NCI-H1930 (cell line): Measurements from ENCODE around the gene ACO2.
"Not testable (repeated sequence)": the region's sequence is repeated elsewhere in the genome, so short reads cannot be mapped to it uniquely, and the experiment has no call there.

Experiments used
- DNase-seq, 2 experiments: peaks; one replicate each; lab custom pipeline; 2025; lab: John Stamatoyannopoulos, UW

Gene ACO2

GRCh38 chr22:41468381-41469217 lies at the start of gene ACO2, which contains the start of gene PHF5A:
TSS of gene ACO2 (plus strand) at chr22:41469117. CDS start at chr22:41469147, 30 bp downstream.
TSS of gene PHF5A (minus strand) at chr22:41468692. CDS start at chr22:41468653, 39 bp downstream.
- peak; percentile 94 to 99 for DNase-seq

DNA sequence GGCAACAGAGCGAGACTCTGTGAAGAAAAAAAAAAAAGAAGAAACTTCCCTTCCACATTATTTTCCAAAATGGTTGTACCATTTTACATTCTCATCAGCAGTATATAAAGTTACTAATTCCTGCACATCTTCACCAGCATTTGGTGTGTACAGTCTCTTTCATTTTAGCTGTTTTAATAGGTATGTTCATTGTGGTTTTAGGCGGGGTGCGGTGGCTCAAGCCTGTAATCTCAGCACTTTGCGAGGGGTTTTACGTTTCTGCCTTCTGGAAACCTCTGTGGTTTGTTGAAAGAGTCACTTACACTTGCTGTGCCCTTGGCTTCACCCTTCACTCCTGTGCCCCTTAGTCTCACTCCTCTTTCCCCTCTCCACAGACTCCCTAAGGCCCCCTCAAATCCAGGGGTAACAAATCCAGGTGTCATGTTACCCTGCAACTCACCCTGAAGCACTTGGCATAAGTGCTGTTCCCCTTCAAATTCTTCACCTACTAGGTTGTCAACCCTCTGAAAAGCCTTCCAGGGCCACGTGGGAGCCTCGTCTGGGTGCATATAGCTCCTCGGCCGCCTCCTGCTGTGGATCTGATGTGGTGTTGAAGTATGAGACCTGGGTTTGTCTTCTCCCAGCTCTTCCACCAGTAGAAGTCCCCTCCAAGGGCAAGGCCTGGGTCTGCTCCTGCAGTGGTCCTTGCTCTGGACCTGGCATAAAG lies 43.1 kb upstream of the ACO2 start:
- no peak for DNase-seq

DNA sequence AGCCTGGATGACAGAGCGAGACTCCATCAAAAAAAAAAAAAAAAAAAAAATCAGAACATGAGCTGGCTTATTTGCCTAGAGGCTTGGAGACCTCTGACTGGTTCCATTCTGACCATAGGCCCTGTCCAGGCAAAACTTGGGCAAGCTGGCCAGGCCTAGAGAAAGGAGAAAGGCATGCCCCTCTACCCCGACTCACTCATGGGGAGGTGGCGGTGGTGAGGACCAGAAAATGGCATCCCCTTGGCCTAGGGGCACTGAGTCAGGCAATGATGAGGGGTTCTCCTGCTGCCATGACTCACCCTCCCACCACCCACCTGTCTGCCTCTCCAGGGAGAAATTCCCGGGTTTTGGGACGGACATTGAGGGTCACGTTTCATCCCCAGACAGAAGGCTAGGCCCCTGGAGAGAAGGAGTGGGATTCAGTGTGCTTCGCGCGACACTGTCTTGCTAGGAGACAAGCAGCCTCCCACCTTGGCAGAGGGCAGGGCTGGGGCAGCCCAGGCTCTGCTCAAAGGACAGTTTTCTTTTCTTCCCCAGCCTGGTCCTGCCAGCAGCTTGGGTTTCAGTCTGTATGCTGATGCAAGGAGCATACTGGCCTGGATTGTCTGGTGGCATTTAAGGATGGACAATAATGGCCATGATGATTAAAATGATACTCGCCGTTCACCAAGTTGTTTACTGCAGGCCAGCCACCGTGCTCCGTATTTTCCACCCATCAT lies 39.5 kb upstream of the ACO2 start:
- no peak for DNase-seq

DNA sequence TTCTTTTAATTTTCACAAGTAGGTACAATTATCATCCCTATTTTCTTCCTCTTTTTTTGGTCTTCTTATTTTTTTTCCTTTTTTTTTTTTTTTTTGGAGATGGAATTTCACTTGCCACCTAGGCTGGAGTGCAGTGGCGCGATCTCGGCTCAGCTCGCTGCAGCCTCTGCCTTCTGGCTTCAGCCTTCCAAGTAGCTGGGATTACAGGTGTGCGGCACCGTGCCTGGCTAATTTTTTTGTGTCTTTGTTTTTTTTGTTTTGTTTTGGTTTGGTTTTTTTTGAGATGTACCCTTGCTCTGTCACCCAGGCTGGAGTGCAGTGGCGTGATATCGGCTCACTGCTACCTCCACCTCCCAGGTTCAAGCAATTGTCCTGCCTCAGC lies 39.0 kb upstream of the ACO2 start:
- no peak for DNase-seq

- DNase-seq, result no peak
These were observed 37.3 kb upstream of the ACO2 start for GRCh38 chr22:41431656-41432055.

- DNase-seq, result not testable (repeated sequence)
These were observed 35.4 kb upstream of the ACO2 start for GRCh38 chr22:41433480-41433879.

GRCh38 chr22:41434361-41435003 lies 34.4 kb upstream of the ACO2 start:
- not testable (repeated sequence) for DNase-seq

DNA sequence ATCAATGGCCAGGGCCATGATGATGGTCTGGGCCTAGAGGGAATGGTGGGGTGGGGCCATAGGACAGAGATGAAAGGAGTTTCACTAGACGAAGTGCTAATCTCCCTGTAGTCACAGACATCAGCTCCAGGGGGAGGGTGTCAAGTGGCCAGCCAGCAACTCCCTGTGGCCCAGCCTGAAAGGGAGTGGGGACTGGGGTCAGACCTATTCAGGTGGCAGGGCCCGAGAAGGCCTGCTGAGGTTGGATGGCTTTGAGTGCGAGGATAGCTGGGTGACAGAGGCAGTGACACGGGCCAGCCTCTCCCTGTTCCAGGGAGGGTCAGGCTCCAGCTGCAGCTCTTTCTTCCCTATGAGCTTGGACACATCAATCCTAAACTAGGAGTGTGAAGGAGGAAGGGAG lies 33.4 kb upstream of the ACO2 start:
- no peak for DNase-seq

- no peak for DNase-seq
These were observed 32.4 kb upstream of the ACO2 start for GRCh38 chr22:41436322-41437113.

DNA sequence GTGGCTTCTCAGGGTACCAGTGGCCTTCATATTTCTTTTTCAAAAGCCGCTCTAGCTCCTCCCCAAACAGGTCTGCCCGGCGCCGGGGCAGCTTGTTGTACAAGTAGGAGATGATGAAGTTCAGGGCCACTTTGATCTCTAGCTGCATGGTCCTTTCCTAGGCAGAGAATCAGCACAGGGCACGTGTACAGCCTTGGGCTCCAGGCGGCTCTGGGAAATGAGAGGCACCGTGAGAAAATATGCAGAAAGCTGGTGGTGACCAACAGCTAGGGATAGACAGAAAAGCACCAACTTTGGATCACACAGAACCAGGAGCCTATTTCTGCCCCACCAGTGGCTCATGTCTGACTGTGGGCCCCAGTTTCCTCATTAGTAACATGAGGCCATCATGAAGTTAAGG lies 31.7 kb upstream of the ACO2 start:
- no peak for DNase-seq

GRCh38 chr22:41440511-41440910 lies 28.4 kb upstream of the ACO2 start:
- not testable (repeated sequence) for DNase-seq

DNA sequence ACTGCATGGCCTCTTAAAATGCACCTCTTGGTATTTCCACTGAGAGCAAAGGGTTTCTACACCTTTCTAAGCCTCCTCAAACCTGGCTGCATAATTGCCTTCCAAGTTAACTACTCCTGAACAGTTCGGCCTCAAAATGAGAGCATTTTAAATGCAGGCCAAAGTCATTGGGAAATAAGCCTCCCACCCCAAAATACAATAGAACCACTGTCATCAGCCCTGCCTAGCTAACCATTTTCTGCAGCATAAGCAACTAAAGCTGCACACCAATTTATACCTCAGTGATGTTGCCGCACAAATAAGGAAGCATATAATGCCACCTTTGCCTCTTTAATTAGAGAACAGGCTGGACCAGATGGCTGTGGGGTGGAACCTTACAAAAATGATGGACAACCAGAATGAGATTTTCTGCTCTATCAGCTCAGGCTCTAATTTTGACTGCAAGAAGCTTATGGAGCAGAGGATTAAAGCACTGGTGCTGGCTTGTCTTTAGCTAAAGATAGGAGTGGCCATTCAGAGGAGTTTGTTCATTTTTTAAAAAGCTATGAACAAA lies 26.6 kb upstream of the ACO2 start:
- no peak for DNase-seq

DNA sequence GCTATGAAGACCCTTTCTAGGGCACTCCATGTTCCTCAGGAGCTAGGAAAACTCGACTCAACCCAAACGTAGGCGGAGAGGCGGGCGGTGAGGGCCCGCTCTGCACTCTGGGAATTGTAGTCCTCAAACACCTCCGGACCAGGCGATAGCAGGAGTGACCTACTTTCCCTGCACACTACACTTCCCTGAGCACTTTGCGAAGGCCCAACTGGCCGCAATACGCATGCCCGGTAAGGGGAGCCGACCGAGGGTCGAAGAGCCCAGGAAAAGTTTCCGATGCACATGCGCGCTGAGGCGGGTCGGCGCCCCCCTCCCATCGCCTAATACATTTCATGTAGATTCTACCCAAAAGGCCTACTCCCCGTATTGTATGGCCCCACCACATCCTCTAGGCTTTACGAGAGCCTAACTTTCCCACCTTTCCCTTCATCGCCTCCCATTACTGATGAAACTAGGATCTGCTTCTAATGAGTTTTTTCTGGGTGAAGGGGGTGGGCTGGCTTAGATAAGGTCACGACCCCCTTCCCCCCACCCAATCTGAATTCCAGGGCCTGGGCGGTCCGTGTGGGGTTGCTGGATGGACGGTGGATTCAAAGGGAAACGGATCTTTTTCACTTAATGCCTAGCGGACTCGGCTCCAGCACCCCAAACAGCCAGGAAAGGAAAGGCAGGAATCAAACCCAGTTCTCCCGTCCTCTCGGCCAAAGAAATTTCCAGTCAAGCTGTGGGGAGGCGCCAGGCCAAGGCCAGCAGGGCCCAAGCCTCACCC lies 24.4 kb upstream of the ACO2 start:
- peak; percentile 90 to 95 for DNase-seq

- no peak for DNase-seq
These were observed 23.5 kb upstream of the ACO2 start for GRCh38 chr22:41445129-41446056.

- no peak for DNase-seq
These were observed 22.8 kb upstream of the ACO2 start for GRCh38 chr22:41446057-41446501.

- peak; percentile 87 to 95 for DNase-seq
These were observed 22.1 kb upstream of the ACO2 start, which contains the start of gene TOB2 for GRCh38 chr22:41446639-41447434. TSS of gene TOB2 (minus strand) at chr22:41446801. CDS start at chr22:41437345, 9,456 bp downstream.

GRCh38 chr22:41447435-41448188 lies 21.3 kb upstream of the ACO2 start:
- peak; percentile 38 to 46 for DNase-seq
